Loucy (cell line): Measurements from ENCODE around the gene MTR.

Experiments
- EZH2phosphoT487 ChIP-seq: fragments of 200-600 bp; IDR thresholded peaks from 2 replicates; pipeline ENCODE4 v1.6.1; 2018; ENCODE audit warnings: antibody characterized with exemption, mild to moderate bottlenecking, moderate library complexity, borderline replicate concordance
- TF ChIP-seq, protein P1 (sequence below): fragments of 200-600 bp; sonication (generic); conservative IDR thresholded peaks from 2 replicates; pipeline ENCODE4 v1.5.1; 2014; ENCODE audit warnings: mild to moderate bottlenecking, antibody characterized with exemption, low read length

DNA sequence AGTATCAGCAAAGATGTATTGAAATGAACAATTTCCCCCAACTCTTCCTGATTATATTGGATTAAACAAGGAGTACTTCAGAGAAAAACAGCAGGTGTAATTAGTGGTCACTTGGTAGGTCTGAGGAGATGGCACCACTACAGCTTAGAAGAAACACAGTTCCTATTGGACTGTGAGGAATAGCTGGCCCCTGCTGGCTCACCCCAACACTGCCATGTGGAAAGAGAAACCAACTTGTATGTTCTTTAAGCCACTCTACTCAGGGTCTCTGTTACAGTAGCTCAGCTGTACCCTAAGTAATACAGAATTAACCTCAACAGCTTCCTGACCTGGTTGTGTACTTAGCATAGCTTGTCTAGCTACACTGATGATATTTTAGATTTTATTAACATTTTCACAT lies 26.5 kb upstream of the MTR start:
- TF ChIP-seq, protein P1, sequence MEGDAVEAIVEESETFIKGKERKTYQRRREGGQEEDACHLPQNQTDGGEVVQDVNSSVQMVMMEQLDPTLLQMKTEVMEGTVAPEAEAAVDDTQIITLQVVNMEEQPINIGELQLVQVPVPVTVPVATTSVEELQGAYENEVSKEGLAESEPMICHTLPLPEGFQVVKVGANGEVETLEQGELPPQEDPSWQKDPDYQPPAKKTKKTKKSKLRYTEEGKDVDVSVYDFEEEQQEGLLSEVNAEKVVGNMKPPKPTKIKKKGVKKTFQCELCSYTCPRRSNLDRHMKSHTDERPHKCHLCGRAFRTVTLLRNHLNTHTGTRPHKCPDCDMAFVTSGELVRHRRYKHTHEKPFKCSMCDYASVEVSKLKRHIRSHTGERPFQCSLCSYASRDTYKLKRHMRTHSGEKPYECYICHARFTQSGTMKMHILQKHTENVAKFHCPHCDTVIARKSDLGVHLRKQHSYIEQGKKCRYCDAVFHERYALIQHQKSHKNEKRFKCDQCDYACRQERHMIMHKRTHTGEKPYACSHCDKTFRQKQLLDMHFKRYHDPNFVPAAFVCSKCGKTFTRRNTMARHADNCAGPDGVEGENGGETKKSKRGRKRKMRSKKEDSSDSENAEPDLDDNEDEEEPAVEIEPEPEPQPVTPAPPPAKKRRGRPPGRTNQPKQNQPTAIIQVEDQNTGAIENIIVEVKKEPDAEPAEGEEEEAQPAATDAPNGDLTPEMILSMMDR = no peak
- no peak for TF ChIP-seq EZH2phosphoT487
